HL-60 (cell line): ENCODE measurements around the gene BCCIP.

Experiments used
- POLR2AphosphoS5 ChIP-seq: IDR thresholded peaks from 2 replicates; pipeline ENCODE4 v1.6.1; 2012; ENCODE audit warnings: low read depth
- TF ChIP-seq, protein P1 (sequence below): IDR thresholded peaks from 2 replicates; pipeline ENCODE4 v1.6.1; 2012; ENCODE audit warnings: low read depth; ENCODE audit not compliant: insufficient replicate concordance
- TF ChIP-seq, protein P2 (sequence below): IDR thresholded peaks from one replicate; pipeline ENCODE4 v1.5.1; 2011; ENCODE audit warnings: low read length, control low read depth, inconsistent platforms; ENCODE audit not compliant: insufficient read depth

DNA sequence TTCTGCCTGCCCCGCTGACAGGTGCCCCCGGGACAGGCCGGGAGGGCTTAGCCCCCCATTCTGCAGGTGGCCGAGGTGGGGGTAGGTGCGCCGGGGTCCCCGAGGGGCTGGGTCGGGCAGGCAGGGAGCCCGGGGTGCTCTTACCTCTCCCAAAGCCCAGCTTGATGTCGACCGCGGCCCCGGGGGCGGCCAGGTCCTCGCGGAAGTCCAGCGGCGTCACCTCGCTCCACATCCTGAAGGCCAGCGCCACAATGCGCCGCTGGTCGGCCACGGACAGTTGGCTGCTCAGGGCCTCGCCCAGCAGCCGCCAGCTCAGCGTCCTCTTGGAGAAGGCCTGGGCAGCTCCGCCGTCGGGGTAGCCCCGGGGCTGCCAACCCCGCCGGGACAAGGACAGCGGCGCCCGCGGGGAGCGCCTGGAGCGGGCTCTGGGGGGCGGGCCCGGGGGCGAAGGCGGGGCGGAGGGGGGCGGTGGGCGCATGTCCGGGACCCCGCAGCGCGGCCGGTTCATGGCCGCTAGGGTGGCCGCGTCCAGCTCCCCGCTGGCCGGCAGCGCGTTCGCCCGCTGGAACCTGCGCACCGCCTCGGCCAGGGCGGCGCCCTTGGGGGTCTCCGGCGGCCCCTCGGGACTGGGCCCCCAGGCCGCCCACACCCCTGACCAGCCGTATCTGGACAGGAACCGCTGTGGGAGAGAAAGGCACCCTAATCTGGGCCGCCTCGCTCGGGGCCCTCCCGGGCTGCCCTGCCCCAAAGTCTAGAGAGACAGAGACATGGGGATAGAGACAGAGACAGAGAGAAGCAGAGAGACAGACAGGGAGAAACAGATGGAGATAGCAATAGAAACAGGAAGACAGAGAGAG lies 49.4 kb upstream of the BCCIP start:
- TF ChIP-seq, protein P1, sequence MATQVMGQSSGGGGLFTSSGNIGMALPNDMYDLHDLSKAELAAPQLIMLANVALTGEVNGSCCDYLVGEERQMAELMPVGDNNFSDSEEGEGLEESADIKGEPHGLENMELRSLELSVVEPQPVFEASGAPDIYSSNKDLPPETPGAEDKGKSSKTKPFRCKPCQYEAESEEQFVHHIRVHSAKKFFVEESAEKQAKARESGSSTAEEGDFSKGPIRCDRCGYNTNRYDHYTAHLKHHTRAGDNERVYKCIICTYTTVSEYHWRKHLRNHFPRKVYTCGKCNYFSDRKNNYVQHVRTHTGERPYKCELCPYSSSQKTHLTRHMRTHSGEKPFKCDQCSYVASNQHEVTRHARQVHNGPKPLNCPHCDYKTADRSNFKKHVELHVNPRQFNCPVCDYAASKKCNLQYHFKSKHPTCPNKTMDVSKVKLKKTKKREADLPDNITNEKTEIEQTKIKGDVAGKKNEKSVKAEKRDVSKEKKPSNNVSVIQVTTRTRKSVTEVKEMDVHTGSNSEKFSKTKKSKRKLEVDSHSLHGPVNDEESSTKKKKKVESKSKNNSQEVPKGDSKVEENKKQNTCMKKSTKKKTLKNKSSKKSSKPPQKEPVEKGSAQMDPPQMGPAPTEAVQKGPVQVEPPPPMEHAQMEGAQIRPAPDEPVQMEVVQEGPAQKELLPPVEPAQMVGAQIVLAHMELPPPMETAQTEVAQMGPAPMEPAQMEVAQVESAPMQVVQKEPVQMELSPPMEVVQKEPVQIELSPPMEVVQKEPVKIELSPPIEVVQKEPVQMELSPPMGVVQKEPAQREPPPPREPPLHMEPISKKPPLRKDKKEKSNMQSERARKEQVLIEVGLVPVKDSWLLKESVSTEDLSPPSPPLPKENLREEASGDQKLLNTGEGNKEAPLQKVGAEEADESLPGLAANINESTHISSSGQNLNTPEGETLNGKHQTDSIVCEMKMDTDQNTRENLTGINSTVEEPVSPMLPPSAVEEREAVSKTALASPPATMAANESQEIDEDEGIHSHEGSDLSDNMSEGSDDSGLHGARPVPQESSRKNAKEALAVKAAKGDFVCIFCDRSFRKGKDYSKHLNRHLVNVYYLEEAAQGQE, result no peak
- TF ChIP-seq, protein P2, sequence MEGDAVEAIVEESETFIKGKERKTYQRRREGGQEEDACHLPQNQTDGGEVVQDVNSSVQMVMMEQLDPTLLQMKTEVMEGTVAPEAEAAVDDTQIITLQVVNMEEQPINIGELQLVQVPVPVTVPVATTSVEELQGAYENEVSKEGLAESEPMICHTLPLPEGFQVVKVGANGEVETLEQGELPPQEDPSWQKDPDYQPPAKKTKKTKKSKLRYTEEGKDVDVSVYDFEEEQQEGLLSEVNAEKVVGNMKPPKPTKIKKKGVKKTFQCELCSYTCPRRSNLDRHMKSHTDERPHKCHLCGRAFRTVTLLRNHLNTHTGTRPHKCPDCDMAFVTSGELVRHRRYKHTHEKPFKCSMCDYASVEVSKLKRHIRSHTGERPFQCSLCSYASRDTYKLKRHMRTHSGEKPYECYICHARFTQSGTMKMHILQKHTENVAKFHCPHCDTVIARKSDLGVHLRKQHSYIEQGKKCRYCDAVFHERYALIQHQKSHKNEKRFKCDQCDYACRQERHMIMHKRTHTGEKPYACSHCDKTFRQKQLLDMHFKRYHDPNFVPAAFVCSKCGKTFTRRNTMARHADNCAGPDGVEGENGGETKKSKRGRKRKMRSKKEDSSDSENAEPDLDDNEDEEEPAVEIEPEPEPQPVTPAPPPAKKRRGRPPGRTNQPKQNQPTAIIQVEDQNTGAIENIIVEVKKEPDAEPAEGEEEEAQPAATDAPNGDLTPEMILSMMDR, result no peak
- TF ChIP-seq POLR2AphosphoS5, result no peak
